ENCODE data around the gene TRMT1L.

Gene TRMT1L

DNA sequence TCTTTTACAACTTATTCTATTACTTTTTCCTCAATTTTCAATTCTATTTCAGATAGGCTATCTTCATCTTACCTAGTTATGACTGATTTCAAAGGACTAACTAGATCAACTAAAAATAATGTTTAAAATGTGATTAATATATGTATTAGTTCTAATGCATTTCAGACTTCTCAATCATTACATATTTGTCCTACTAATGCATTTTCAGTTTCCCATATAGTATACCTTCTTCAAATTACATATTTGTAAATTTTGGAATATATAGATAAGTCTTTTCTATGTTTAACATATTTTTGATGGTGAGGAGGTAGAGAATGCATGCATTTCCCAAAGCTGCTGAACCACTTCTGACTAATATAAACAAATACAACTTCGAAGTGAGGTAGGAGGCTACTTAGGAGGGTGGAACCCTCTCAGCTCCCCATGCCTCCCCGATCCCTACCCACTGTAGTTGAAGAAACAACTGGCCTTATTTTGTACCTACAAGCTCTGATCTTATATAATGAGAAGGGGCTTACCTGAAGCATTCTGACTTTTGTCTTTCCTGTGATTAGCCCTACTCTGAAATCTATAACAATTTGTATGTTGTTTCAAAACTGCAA is 1.7 kb downstream of the TRMT1L start:
- ChIA-PET CTCF (interaction anchor here (1.2 to 5.6 kb wide), 4 partner anchors 10 to 69 kb away, joined by 4 to 59 read pairs (median 4); no protein-coding TSS in a partner anchor), POLR2A (interaction anchor here (1.2 kb wide), 1 partner anchor 64 kb away, joined by 3 read pairs; no protein-coding TSS in a partner anchor)
- no CpG with 5 or more reads among the region's 2 CpGs for WGBS (ENCODE audit: insufficient coverage)
- H3K4me1 ChIP-seq (ENCODE audit: control extremely low read depth in 1 of 4, control insufficient read depth in 4 of 4, insufficient read depth in 4 of 4, low read length in 3 of 4) = peaks cover 25 to 44% (median 34%) of the 10 kb centered on the region in 4 experiments
- no peak for DNase-seq
- peaks cover 0 to 11% (median 4%) of the 10 kb centered on the region in 4 experiments for H3K36me3 ChIP-seq (ENCODE audit: control insufficient read depth in 4 of 4, insufficient read depth in 4 of 4, low read length in 3 of 4)
- H3K4me3 ChIP-seq (ENCODE audit: control insufficient read depth in 1 of 7, extremely low read depth in 1 of 7, insufficient read depth in 4 of 7, low read depth in 2 of 7, low read length in 6 of 7) = peak overlapping the region in 5 of 7 experiments; percentile 32 to 100 (median 95)
- no peaks in the 10 kb centered on the region for H3K27me3 ChIP-seq (replicated peaks in 2 of 5; ENCODE audit: control insufficient read depth in 4 of 5, insufficient read depth in 5 of 5, low read length in 4 of 5)
- no peaks in the 10 kb centered on the region for H3K9me3 ChIP-seq (ENCODE audit: control extremely low read depth in 1 of 5, control insufficient read depth in 4 of 5, insufficient read depth in 2 of 5, low read depth in 1 of 5, low read length in 4 of 5)
- H3K27ac ChIP-seq (ENCODE audit: insufficient read depth in 1 of 2, low read depth in 1 of 2, low read length in 2 of 2, poor library complexity in 1 of 2, severe bottlenecking in 2 of 2) = peak overlapping the region; percentile 97 to 99

DNA sequence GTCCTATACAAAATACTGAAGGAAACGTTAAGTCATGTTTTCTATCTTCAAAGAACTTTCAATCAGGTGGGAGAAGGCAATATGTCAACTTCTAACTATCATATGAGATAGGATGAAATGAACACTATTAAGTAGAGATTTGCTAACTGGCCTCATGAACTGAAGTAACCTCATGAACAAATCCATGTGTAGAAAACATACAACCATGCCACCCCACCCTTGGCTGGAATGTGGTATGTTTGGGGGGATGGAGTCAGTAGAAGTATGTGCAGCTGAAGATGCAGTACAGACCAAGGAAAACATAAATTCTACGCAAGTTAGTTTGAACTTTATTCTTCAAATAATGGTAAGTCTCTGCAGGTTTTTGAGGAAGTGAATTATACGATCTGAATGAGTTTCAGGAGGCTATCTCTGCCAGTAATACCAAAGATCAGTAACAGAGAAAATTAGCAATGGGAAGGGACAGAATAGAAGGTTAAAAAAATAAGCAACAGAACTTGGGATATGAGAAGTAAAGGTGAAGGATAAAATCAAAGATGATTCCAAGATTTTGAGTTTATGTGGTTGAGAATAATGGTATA is 4.5 kb downstream of the TRMT1L start:
- Histone ChIP-seq H3K27me3 (replicated peaks in 2 of 5; ENCODE audit: control insufficient read depth in 4 of 5, insufficient read depth in 5 of 5, low read length in 4 of 5) (no peaks in the 10 kb centered on the region), H3K9me3 (ENCODE audit: control extremely low read depth in 1 of 5, control insufficient read depth in 4 of 5, insufficient read depth in 2 of 5, low read depth in 1 of 5, low read length in 4 of 5) (no peaks in the 10 kb centered on the region), H3K36me3 (ENCODE audit: control insufficient read depth in 4 of 4, insufficient read depth in 4 of 4, low read length in 3 of 4) (peaks cover 5 to 34% (median 14%) of the 10 kb centered on the region in 4 experiments), H3K4me3 (ENCODE audit: control insufficient read depth in 1 of 7, extremely low read depth in 1 of 7, insufficient read depth in 4 of 7, low read depth in 2 of 7, low read length in 6 of 7) (peak overlapping the region in 1 of 7 experiments; percentile 6), H3K4me1 (ENCODE audit: control extremely low read depth in 1 of 4, control insufficient read depth in 4 of 4, insufficient read depth in 4 of 4, low read length in 3 of 4) (peaks cover 18 to 36% (median 25%) of the 10 kb centered on the region in 4 experiments), H3K27ac (ENCODE audit: insufficient read depth in 1 of 2, low read depth in 1 of 2, low read length in 2 of 2, poor library complexity in 1 of 2, severe bottlenecking in 2 of 2) (no peak overlapping the region)
- 50% methylated on average over 2 of the region's 3 CpGs for WGBS (ENCODE audit: insufficient coverage)
- DNase-seq = peak in 1 of 3 donors; percentile 34
- CTCF ChIA-PET = interaction anchor here (1.6 to 2.8 kb wide), 2 partner anchors 12 to 18 kb away, joined by 3 to 10 read pairs; no protein-coding TSS in a partner anchor
- POLR2A ChIA-PET = no interaction called here

DNA sequence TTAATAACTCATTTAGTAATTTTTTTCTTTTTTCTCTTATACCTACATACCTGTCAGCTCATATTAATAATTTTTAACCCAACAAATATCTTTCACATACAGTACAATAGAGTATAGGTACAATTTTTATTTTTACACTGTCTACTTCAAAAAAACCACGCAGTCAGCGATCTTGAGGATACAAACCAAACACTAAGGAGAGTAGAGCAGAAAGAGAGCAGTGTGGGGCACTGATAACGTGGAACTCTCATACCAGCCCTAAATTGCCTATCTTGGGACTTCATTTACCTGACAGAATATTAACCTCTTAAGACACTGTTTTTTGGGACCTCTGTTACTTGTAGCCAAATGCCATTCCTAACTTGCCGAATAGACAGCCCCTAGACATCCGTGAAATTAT is 5.5 kb downstream of the TRMT1L start:
- CTCF ChIA-PET = interaction anchor here (1.6 to 2.8 kb wide), 2 partner anchors 11 to 19 kb away, joined by 3 to 10 read pairs; no protein-coding TSS in a partner anchor
- POLR2A ChIA-PET = no interaction called here
- WGBS (ENCODE audit: insufficient coverage) = no CpG with 5 or more reads among the region's 5 CpGs
- no peak for DNase-seq
- Histone ChIP-seq H3K27ac (ENCODE audit: insufficient read depth in 1 of 2, low read depth in 1 of 2, low read length in 2 of 2, poor library complexity in 1 of 2, severe bottlenecking in 2 of 2) (no peak overlapping the region), H3K9me3 (ENCODE audit: control extremely low read depth in 1 of 5, control insufficient read depth in 4 of 5, insufficient read depth in 2 of 5, low read depth in 1 of 5, low read length in 4 of 5) (no peaks in the 10 kb centered on the region), H3K4me3 (ENCODE audit: control insufficient read depth in 1 of 7, extremely low read depth in 1 of 7, insufficient read depth in 4 of 7, low read depth in 2 of 7, low read length in 6 of 7) (no peak overlapping the region), H3K27me3 (replicated peaks in 2 of 5; ENCODE audit: control insufficient read depth in 4 of 5, insufficient read depth in 5 of 5, low read length in 4 of 5) (no peaks in the 10 kb centered on the region), H3K4me1 (ENCODE audit: control extremely low read depth in 1 of 4, control insufficient read depth in 4 of 4, insufficient read depth in 4 of 4, low read length in 3 of 4) (peaks cover 18 to 35% (median 25%) of the 10 kb centered on the region in 4 experiments), H3K36me3 (ENCODE audit: control insufficient read depth in 4 of 4, insufficient read depth in 4 of 4, low read length in 3 of 4) (peaks cover 5 to 36% (median 15%) of the 10 kb centered on the region in 4 experiments)

DNA sequence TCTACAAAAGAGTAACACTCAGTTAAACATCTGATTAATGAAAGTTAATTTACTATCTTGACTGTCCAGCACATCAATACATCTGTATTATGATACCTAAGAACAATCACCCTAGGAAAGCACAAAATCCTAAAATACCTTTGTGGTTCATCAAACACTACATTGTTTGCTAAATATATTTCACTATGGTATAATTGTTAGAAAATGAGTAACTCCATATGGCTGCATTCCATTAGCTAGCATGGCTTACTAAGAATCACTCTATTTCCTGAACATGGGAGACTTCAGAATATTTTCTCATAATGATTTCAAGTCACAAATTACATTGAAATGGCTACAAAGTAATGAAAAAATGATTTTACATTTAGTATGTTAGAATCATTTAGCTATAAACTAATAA is 12.5 kb downstream of the TRMT1L start:
- Histone ChIP-seq H3K27ac (ENCODE audit: insufficient read depth in 1 of 2, low read depth in 1 of 2, low read length in 2 of 2, poor library complexity in 1 of 2, severe bottlenecking in 2 of 2) (no peak overlapping the region), H3K9me3 (ENCODE audit: control extremely low read depth in 1 of 5, control insufficient read depth in 4 of 5, insufficient read depth in 2 of 5, low read depth in 1 of 5, low read length in 4 of 5) (no peaks in the 10 kb centered on the region), H3K4me1 (ENCODE audit: control extremely low read depth in 1 of 4, control insufficient read depth in 4 of 4, insufficient read depth in 4 of 4, low read length in 3 of 4) (no peaks in the 10 kb centered on the region), H3K36me3 (ENCODE audit: control insufficient read depth in 4 of 4, insufficient read depth in 4 of 4, low read length in 3 of 4) (peaks cover 5 to 63% (median 25%) of the 10 kb centered on the region in 4 experiments), H3K4me3 (ENCODE audit: control insufficient read depth in 1 of 7, extremely low read depth in 1 of 7, insufficient read depth in 4 of 7, low read depth in 2 of 7, low read length in 6 of 7) (no peak overlapping the region), H3K27me3 (replicated peaks in 2 of 5; ENCODE audit: control insufficient read depth in 4 of 5, insufficient read depth in 5 of 5, low read length in 4 of 5) (no peaks in the 10 kb centered on the region)
- CTCF ChIA-PET = interaction anchor here (1.5 to 2.3 kb wide), 4 partner anchors 10 to 26 kb away, joined by 4 to 6 read pairs (median 4); no protein-coding TSS in a partner anchor
- DNase-seq = no peak
- POLR2A ChIA-PET = no interaction called here

GRCh38 chr1:185139246-185139645 is 17.5 kb downstream of the TRMT1L start:
- CTCF ChIA-PET = interaction anchor here (0.6 to 1.0 kb wide), 2 partner anchors 83 to 316 kb away, joined by 3 read pairs; no protein-coding TSS in a partner anchor
- peaks cover 10 to 55% (median 20%) of the 10 kb centered on the region in 4 experiments for H3K36me3 ChIP-seq (ENCODE audit: control insufficient read depth in 4 of 4, insufficient read depth in 4 of 4, low read length in 3 of 4)

DNA sequence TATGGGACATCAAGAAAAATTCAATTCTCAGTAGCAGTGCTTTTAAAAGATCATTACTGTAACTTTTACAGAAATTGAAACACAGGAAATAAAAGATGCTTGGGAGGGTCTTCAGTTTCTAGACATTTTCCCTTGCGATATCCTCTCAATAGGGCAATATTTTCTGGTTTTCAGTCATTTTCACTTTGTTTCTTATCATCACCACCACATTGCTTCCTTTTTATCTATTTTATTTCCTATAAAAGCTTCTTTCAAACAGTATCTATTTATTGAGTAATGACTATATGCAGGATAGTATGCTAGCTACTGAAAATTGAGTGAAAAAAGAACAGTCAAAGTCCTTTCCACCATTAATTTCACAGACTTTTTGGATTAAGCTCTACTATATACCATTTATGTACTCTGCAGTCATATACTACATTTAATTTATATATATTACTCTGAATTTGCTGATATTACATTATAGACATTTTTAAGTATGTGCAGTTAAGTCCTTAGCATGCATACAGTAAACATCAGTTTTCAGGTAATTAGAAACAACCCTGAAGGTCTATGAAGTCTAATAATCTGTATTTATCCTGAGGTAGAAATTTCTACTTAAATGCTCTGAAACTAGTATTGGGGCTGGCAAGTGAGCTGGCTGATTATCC is 18.7 kb downstream of the TRMT1L start:
- Histone ChIP-seq H3K36me3 (ENCODE audit: control insufficient read depth in 4 of 4, insufficient read depth in 4 of 4, low read length in 3 of 4) (peaks cover 15 to 61% (median 26%) of the 10 kb centered on the region in 4 experiments), H3K27me3 (replicated peaks in 2 of 5; ENCODE audit: control insufficient read depth in 4 of 5, insufficient read depth in 5 of 5, low read length in 4 of 5) (no peaks in the 10 kb centered on the region), H3K27ac (ENCODE audit: insufficient read depth in 1 of 2, low read depth in 1 of 2, low read length in 2 of 2, poor library complexity in 1 of 2, severe bottlenecking in 2 of 2) (peak overlapping the region in 1 of 2 experiments; percentile 38), H3K4me3 (ENCODE audit: control insufficient read depth in 1 of 7, extremely low read depth in 1 of 7, insufficient read depth in 4 of 7, low read depth in 2 of 7, low read length in 6 of 7) (no peak overlapping the region), H3K4me1 (ENCODE audit: control extremely low read depth in 1 of 4, control insufficient read depth in 4 of 4, insufficient read depth in 4 of 4, low read length in 3 of 4) (no peaks in the 10 kb centered on the region), H3K9me3 (ENCODE audit: control extremely low read depth in 1 of 5, control insufficient read depth in 4 of 5, insufficient read depth in 2 of 5, low read depth in 1 of 5, low read length in 4 of 5) (peaks cover 0 to 6% (median 3%) of the 10 kb centered on the region in 5 experiments)
- DNase-seq = peak in 2 of 3 donors; percentile 16 to 55
- CTCF ChIA-PET = interaction anchor here (1.0 to 2.2 kb wide), 2 partner anchors 32 to 315 kb away, joined by 3 to 6 read pairs; no protein-coding TSS in a partner anchor
- POLR2A ChIA-PET = interaction anchor here (0.6 kb wide), 1 partner anchor 11 kb away, joined by 4 read pairs; no protein-coding TSS in a partner anchor
- WGBS (ENCODE audit: insufficient coverage) = 78% methylated on average over 1 of the region's 1 CpG

More at GRCh38 chr1:185139246-185139645, 17.5 kb downstream of the TRMT1L start:
- 100% methylated on average over 4 of the region's 4 CpGs for WGBS (ENCODE audit: insufficient coverage)
- POLR2A ChIA-PET = no interaction called here
- peaks cover 0 to 1% (median 0%) of the 10 kb centered on the region in 5 experiments for H3K9me3 ChIP-seq (ENCODE audit: control extremely low read depth in 1 of 5, control insufficient read depth in 4 of 5, insufficient read depth in 2 of 5, low read depth in 1 of 5, low read length in 4 of 5)
- H3K27ac ChIP-seq (ENCODE audit: insufficient read depth in 1 of 2, low read depth in 1 of 2, low read length in 2 of 2, poor library complexity in 1 of 2, severe bottlenecking in 2 of 2) = no peak overlapping the region
- no peaks in the 10 kb centered on the region for H3K4me1 ChIP-seq (ENCODE audit: control extremely low read depth in 1 of 4, control insufficient read depth in 4 of 4, insufficient read depth in 4 of 4, low read length in 3 of 4)
- no peak overlapping the region for H3K4me3 ChIP-seq (ENCODE audit: control insufficient read depth in 1 of 7, extremely low read depth in 1 of 7, insufficient read depth in 4 of 7, low read depth in 2 of 7, low read length in 6 of 7)
- no peak for DNase-seq
- H3K27me3 ChIP-seq (replicated peaks in 2 of 5; ENCODE audit: control insufficient read depth in 4 of 5, insufficient read depth in 5 of 5, low read length in 4 of 5) = no peaks in the 10 kb centered on the region
